Activated naive CD4-positive, alpha-beta T cell treated with anti-CD3 and anti-CD28 coated beads, Interleukin-2, amount 50 U/mL, for 72 hours (primary cell): ENCODE measurements around the gene RASSF3. TPM values are rescaled to one million over a fixed set of nuclear protein-coding genes. Genes with fewer than 3 reads are reported as not detected.

Experiments
- ATAC-seq, 2 donors: fragments of 150-1000 bp; cut with Tn5 transposase; 2 replicates each; pipeline ENCODE4 v1.10.0; 2021; ENCODE audit warnings: mild to moderate bottlenecking in 2 of 2, moderate library complexity in 2 of 2
- DNase-seq, 2 donors: peaks; one replicate each; pipeline ENCODE4 v3.0.0; 2021 to 2022; ENCODE audit warnings: low spot score in 2 of 2
- H3K27ac Mint-ChIP-seq, 2 donors: one replicate each; pipeline ENCODE4 v1.8.0; 2022; ENCODE audit warnings: mild to moderate bottlenecking in 2 of 2, mixed read lengths in 2 of 2
- H3K36me3 Mint-ChIP-seq, 2 donors: one replicate each; pipeline ENCODE4 v1.8.0; 2022; ENCODE audit warnings: mixed read lengths in 2 of 2
- H3K9me3 Mint-ChIP-seq, 2 donors: one replicate each; pipeline ENCODE4 v1.8.0; 2022; ENCODE audit warnings: mixed read lengths in 2 of 2
- total RNA-seq, 2 donors: library from RNA; stranded (reverse); gene quantifications; one replicate each; pipeline ENCODE4 v1.2.3, GENCODE V29; 2022

Gene RASSF3
- total RNA-seq, 2 donors from 2014 or later, result 23.4 to 36.0 TPM

DNA sequence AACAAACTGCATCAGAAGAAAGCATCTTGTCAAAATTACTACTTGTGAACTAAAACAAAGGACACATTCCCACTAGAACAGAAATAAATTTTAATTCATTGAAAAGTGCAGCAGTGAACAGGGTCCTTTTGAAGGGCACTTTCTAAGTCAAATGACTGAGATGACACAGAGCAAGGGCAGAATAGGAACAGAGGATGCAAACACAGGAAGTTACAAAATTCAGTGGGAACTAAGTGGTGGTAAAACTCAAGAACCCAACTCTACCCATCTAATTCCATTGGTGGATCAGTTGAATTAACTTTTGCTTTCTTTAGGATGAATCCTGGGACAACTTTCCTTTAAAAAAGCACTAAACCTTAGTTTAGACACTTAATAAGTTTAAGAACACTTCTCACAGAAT lies 103.1 kb downstream of the RASSF3 start:
- ATAC-seq (no peak), DNase-seq (no peak)
- H3K36me3 Mint-ChIP-seq, result peaks cover 10 to 19% of the 10 kb centered on the region in 2 donors
- H3K27ac Mint-ChIP-seq, result peak overlapping the region in 1 of 2 donors; percentile 12
- H3K9me3 Mint-ChIP-seq, result no peaks in the 10 kb centered on the region

DNA sequence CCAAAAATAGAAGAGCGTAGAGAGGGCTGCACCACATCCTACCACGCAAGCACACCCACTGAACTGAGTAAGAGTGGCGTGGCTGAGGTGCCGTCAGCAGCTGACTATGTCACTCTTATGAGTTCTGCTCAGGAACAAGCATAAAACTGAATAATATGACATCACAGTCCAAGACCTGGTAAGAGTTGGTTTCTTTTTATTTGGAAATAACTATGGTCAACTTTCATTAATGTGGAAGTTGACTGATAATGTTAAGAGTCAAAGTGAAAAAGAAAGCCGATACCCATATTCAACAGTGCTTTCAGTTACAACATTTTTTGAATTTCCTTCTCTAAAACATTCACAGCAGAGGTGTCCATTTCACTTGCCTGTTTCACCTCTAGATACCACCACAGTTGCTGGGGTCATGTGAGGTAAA lies 104.3 kb downstream of the RASSF3 start:
- Mint-ChIP-seq H3K9me3 (no peaks in the 10 kb centered on the region), H3K36me3 (peaks cover 10 to 19% of the 10 kb centered on the region in 2 donors), H3K27ac (no peak overlapping the region)
- no peak for DNase-seq
- peak; percentile 35 to 41 for ATAC-seq

DNA sequence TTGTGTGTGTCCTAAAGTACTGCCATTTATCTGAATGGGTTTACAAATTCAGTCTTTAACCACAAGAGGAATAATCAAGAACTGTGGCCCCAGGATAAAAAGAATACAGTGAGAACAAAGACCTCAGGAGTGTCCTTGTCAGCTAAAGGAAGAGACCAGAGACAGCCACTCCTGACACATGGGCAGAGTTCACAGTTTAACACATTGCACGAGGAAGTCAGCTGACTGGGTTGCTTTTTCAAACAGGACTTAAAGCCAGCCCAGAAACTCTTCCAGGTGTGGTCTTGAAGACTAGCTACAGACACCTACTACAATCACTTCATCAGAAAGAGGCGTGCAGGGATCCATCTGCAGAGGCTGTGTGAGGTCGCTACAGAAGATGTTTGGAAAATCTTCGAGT lies 106.1 kb downstream of the RASSF3 start:
- ATAC-seq, result no peak
- Mint-ChIP-seq H3K36me3 (peaks cover 14 to 19% of the 10 kb centered on the region in 2 donors), H3K9me3 (no peaks in the 10 kb centered on the region), H3K27ac (peak overlapping the region in 1 of 2 donors; percentile 46)
- DNase-seq, result no peak

DNA sequence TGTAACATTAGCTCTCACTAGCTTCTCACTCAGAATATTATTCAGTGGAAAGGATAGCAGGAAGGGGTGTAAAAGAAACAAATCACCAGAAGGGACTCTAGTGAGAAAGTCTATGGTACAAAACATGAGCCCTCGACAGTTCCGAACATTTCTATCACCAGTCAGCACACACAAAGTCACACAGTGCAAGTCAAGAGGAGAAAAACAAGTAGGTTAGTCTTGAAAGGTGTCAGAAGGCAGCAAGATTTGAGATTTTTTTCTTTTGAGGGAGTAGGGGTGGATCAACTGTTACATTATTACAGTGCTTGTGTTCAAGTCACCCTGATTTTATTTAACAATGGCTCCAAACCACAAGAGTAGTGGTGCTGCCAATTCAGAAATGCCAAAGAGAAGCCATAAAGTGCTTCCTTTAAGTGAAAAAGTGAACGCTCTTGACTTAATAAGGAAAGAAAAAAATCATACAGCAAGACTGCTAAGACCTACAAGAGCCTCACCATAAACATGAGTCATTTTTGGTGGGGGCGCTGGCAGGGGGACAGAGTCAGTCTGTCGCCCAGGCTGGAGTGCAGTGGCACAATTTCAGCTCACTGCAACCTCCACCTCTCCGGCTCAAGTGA lies 106.7 kb downstream of the RASSF3 start:
- Mint-ChIP-seq H3K27ac (peak overlapping the region in 1 of 2 donors; percentile 46), H3K36me3 (peaks cover 15 to 19% of the 10 kb centered on the region in 2 donors), H3K9me3 (no peaks in the 10 kb centered on the region)
- no peak for DNase-seq
- no peak for ATAC-seq

DNA sequence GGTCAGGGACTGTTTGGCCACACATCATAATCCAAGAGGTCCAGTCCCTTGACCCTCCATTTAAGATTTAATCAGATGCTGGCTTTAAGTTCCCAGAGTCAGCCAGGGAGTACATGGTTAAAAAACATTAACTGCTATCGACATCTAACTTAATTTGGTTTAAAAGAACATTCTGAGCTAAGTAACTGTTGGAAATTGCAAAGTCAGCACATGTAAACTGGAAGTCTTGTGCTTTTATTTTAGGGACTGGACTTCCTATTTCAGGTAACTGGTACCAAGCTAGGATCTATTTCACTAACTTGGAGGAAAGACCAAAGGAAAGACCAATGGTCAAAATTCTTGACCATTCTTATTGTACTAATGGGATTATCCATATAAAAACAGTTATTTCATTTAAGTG lies 108.4 kb downstream of the RASSF3 start:
- H3K36me3 Mint-ChIP-seq, result peaks cover 15 to 27% of the 10 kb centered on the region in 2 donors
- DNase-seq (no peak), ATAC-seq (no peak)
- no peaks in the 10 kb centered on the region for H3K9me3 Mint-ChIP-seq
- H3K27ac Mint-ChIP-seq, result no peak overlapping the region

DNA sequence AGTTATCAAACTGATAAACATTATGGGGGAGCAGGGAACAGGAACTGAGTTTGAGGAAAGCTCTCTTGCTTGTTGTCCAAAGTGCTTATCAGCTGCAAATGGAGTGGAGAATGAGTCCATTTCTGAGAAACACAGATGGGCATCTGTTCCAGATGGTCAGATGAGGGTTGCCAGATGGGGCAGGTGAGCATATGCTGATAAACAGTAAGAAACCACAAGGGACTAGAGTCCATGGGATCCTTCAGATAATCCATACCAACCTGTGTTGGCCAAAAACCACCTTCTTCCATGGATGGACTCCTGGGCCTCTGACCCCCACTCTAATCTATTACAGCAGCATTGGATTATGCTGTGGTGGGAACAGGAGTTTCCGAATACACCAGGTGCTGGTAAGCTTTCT lies 110.6 kb downstream of the RASSF3 start:
- no peak overlapping the region for H3K27ac Mint-ChIP-seq
- DNase-seq (no peak), ATAC-seq (no peak)
- H3K9me3 Mint-ChIP-seq, result no peaks in the 10 kb centered on the region
- peaks cover 16 to 18% of the 10 kb centered on the region in 2 donors for H3K36me3 Mint-ChIP-seq

DNA sequence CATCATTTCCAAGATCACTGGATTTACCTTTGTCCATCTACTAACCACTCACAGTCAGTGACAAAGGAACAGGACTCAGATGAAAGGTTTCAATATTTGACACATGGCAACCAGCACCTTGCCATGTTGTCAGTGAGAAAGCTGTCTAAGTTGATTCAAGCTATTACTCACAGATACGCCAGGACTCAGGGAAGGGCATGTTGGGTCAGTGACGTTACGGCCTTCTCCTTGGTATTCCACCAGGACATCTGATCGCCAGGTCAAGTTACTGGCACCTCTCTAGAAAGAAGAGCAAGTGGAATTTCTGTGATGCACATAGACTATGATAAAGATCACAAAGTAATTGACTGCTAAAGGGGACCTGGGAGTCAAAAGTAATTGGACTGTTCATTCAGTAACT lies 112.5 kb downstream of the RASSF3 start:
- Mint-ChIP-seq H3K9me3 (no peaks in the 10 kb centered on the region), H3K36me3 (peaks cover 9 to 10% of the 10 kb centered on the region in 2 donors), H3K27ac (no peak overlapping the region)
- DNase-seq, result no peak
- ATAC-seq, result no peak

DNA sequence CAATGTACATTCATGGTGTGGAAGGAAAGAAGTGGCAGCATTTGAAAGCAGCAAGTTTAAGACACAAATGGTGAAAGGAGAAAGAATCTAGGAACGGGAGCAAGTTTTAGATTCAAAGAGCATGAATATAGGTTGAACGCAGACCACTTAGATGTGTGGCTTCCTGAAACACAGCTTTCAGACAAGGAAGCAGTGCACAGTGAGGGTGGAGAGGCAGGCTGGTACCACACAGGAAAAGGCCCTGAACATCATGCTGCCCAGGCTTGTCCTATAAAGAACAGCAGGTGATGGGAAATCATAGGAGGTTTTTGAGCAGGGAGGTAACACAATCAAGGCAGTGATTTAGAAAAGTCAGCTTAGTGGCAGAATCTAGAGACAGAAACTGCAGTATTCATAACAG lies 113.3 kb downstream of the RASSF3 start:
- Mint-ChIP-seq H3K9me3 (no peaks in the 10 kb centered on the region), H3K36me3 (peaks cover 9 to 10% of the 10 kb centered on the region in 2 donors), H3K27ac (peak overlapping the region in 1 of 2 donors; percentile 62)
- DNase-seq, result no peak
- no peak for ATAC-seq

DNA sequence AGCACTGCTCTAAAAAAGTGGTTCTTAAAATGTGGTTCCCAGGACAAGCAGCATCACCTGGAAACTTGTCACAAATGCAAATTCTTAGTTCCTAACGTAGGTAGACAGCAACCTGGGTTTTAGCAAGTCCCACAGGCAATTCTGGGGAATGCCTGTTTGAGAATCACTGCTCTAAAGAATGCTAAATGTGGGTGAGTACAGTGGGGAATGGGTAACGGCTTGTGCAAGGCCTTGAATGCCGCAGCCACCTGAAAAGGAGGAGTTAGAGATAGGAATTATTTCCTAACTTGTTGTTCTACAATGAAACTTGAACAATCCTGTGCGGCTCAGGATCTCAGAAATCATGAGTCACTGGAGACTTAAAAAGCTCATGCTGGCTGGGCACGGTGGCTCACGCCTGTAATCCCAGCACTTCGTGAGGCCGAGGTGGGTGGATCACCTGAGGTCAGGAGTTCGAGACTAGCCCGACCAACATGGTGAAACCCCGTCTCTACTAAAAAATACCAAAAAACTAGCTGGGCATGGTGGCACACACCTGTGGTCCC lies 114.0 kb downstream of the RASSF3 start:
- no peaks in the 10 kb centered on the region for H3K9me3 Mint-ChIP-seq
- ATAC-seq (no peak), DNase-seq (no peak)
- peaks cover 9 to 10% of the 10 kb centered on the region in 2 donors for H3K36me3 Mint-ChIP-seq
- no peak overlapping the region for H3K27ac Mint-ChIP-seq

DNA sequence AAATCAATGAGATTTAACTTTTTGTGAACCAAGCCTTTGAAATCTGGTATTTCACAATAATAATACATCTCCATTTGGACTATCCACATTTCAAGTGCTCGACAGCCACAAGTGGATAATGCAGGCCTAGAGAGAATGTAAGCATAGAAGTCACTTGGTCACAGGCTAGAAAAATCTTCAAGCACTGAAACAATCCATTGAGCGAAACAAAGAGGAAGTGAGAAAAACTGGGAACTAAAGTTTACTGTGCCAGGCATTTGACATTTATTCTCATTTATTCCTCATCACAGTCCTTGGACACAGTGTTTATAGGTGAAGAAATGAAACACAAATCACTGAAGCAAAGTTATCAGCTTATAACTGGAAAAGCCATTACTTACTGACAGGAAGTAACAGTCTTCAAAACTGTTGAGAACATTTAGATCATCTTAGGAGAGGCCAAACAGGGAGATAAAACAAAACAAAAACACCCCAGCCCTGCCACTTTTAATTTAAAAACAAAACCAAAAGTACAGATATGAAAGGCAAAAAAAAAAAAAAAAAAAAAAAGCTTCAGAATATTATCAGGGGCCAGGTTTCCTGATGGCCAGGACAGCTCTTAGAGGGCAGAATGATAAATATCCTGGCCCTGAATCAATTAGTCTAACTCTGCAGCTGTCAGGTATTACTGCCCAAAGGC lies 119.8 kb downstream of the RASSF3 start:
- H3K36me3 Mint-ChIP-seq, result peaks cover 0 to 4% of the 10 kb centered on the region in 2 donors
- DNase-seq (no peak), ATAC-seq (no peak)
- no peaks in the 10 kb centered on the region for H3K9me3 Mint-ChIP-seq
- H3K27ac Mint-ChIP-seq, result peak overlapping the region in 1 of 2 donors; percentile 60

DNA sequence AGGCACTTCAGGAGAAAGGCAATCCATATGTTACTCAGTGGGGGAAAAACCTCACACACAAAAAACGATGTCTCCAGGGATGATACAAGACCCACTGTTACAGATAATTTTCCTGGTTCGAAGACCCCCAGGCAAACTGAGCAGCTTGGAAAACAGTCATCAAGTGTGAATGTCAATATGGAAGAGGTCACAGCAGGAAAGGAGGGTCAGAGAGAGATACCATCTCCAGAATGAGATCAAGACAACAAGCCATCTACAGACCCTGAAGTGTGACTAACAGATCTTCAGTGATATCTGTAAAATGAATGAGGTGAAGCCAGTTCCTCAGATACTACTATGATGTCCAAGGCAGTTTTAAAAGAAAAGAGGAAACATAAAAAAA lies 120.3 kb downstream of the RASSF3 start:
- no peaks in the 10 kb centered on the region for H3K9me3 Mint-ChIP-seq
- H3K36me3 Mint-ChIP-seq, result no peaks in the 10 kb centered on the region
- no peak for DNase-seq
- peak in 1 of 2 donors; percentile 45 for ATAC-seq
- H3K27ac Mint-ChIP-seq, result peak overlapping the region; percentile 9 to 60

DNA sequence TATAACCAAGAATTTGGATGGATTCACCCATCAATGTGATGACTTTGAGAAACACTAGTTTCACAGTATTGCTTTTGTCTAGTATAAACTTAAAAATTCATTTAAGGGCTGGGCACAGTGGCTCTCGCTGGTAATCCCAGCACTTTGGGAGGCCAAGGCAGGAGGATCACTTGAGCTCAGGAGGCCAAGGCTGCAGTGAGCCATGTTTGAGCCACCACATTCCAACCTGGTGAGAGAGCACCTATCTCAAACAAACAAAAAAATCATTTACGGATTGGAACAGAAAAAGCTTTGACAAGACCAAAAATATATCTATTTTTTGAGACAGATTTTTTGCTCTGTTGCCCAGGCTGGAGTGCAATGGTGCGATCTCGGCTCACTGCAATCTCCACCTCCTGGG lies 121.4 kb downstream of the RASSF3 start:
- DNase-seq, result no peak
- H3K27ac Mint-ChIP-seq, result peak overlapping the region in 1 of 2 donors; percentile 53
- ATAC-seq, result no peak
- H3K36me3 Mint-ChIP-seq, result peaks cover 8 to 10% of the 10 kb centered on the region in 2 donors
- no peaks in the 10 kb centered on the region for H3K9me3 Mint-ChIP-seq

DNA sequence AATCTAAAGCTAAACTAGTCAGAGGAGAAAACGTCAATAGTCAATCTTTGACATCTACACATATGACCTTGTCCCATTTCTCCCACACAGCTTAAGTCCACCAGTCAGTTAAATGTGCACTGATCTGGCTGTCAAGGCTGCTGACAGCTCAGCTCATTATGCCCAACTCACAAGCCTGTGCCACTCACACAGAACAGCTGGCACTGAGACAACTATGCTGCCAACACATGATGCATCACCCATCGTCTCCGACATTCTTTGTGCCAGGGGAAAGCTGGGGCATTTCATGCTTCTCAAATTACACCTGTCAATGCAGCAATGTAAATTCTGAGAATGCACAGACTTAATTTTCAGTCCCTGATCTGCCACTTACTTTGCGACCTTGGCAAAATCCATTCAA lies 123.6 kb downstream of the RASSF3 start:
- Mint-ChIP-seq H3K27ac (no peak overlapping the region), H3K36me3 (peaks cover 15 to 28% of the 10 kb centered on the region in 2 donors), H3K9me3 (no peaks in the 10 kb centered on the region)
- ATAC-seq, result no peak
- no peak for DNase-seq

DNA sequence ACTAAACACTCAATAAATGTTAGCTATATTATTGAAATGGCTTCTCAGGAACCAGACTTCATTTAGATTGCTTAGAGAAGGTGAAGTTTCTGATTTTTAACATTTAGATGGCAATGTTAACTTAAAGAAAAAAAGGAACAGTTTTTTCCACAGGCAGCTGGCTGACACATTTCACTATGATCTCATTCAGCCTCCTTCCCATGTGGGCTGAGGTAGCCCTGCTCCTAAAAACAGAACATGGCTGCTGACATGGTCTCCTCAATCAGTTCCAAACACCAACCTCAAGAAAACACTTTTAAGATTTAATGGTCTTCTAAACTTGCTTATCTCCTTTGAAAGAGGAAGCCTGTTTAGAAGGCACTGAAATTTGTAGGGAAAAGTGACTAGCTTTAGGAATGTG lies 125.1 kb downstream of the RASSF3 start:
- no peak overlapping the region for H3K27ac Mint-ChIP-seq
- ATAC-seq, result no peak
- no peaks in the 10 kb centered on the region for H3K9me3 Mint-ChIP-seq
- DNase-seq, result no peak
- H3K36me3 Mint-ChIP-seq, result peaks cover 25 to 44% of the 10 kb centered on the region in 2 donors

DNA sequence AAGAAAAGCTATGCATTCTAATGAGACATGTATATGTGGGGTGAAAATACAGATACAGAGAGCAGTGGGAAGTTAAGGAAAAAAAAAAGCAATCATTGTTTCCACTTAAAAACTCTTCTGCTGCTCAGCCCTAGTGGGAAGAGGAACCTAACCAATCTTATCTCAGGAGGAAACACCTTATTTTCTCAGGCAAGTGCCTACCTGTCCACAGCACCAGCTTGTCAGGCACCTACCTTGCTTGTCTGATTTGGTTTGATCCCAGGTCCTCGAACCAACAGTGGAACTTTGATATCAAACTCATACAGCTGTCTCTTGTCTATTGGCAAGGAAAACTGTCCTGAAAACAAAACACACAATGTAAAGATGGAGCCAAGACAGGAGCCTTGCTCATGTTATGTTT lies 126.5 kb downstream of the RASSF3 start:
- Mint-ChIP-seq H3K36me3 (peaks cover 25 to 52% of the 10 kb centered on the region in 2 donors), H3K27ac (peak overlapping the region in 1 of 2 donors; percentile 66), H3K9me3 (no peaks in the 10 kb centered on the region)
- DNase-seq (no peak), ATAC-seq (no peak)

DNA sequence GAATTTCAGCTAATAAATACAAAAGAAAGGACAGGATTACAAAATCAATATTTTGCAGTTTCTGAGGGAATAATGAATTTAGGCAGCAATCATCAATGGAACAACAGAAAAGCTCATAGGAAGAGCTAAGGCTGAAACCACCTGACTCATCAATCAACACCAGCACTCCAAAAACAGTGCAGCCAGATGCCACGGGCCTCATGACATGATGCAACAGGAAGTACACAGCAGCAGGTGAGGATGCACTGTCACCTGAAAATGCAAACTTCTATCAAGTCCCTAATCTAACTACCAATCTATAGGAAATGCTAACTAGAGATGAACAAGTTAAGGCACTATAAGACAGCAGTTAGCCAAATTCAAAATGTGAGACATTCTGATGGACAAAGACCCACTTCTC lies 127.2 kb downstream of the RASSF3 start:
- ATAC-seq, result peak in 1 of 2 donors; percentile 74
- peak overlapping the region; percentile 66 to 72 for H3K27ac Mint-ChIP-seq
- peak in 1 of 2 donors; percentile 13 for DNase-seq
- no peaks in the 10 kb centered on the region for H3K9me3 Mint-ChIP-seq
- peaks cover 25 to 57% of the 10 kb centered on the region in 2 donors for H3K36me3 Mint-ChIP-seq

DNA sequence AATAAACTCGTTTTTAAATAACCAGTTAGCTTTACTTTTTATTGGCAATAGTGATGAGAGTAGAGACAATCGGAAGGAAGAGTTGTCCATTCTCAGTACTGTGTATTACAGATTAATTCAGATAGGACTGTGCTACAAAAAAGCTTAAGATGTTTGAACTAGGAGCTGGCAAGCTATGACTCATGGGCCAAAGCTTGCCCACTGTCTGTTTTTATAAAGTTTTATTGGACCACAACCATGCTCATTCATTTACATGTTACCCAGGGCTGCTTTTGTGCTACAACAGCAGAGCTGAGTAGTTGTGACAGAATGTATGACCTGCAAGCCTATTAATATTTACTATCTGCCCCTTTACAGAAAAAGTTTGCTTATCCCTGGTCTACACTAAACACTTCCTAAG lies 129.5 kb downstream of the RASSF3 start:
- no peak for ATAC-seq
- H3K36me3 Mint-ChIP-seq, result peaks cover 25 to 57% of the 10 kb centered on the region in 2 donors
- H3K27ac Mint-ChIP-seq, result no peak overlapping the region
- no peak for DNase-seq
- H3K9me3 Mint-ChIP-seq, result no peaks in the 10 kb centered on the region

DNA sequence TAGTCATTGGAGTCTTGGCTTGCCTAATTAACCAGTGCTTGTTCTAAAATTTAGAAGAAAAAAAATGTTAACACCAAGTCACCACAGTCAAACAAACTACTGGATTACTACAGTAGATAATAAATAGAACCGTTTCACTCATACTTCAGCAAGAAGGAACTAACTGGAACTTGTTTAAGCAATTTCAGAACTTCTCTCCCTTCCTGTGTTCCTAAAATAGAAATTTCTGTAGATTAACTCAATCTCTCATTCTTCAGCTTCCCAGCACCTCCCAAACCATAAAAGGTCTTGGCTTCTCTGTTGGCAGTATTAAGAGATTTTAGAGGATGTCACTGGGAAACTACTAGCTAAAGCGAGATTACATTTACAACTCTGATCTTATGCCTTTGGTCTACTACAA lies 130.4 kb downstream of the RASSF3 start:
- Mint-ChIP-seq H3K27ac (no peak overlapping the region), H3K36me3 (peaks cover 25 to 57% of the 10 kb centered on the region in 2 donors), H3K9me3 (no peaks in the 10 kb centered on the region)
- DNase-seq (no peak), ATAC-seq (no peak)
